ENCODE measurements around the gene DACT3. TPM values are rescaled to one million over a fixed set of nuclear protein-coding genes. Genes with fewer than 3 reads are reported as not detected.

Gene DACT3
- total and polyA plus RNA-seq, 2 of the 13 experiments (the other 11 are each of a cell fraction or from before 2014, with no cell fraction given): 0.04 TPM; not detected in 1

DNA sequence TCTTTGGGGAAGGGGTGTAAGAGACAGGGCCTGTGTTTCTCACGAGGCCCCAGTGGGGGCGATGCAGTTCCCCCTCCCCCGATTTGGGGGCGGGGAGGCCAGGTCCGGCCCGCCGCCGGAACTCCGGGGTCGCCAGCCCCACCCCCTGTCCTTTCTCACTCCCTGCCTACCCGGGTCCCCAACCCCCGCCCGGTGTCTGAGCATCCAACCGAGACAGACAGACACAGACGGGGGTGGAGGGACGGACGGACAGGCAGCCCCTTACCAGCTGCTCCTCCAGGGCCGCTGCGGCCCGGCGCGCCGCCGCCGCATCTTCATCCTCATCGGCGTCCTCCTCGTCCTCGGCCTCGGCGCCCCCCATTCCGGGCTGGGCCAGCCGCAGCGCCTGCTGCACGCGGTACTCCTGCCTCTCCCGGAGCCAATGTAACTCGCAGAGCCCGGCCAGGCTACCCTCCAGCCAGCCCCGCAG, 397 bp downstream of the DACT3 start (continued):
- TF ChIP-seq TSC22D2 (CRISPR knock-in tag; IDR thresholded peaks at IDR 0.05; ENCODE audit: borderline replicate concordance) (no peak), ZNF777 (CRISPR knock-in tag; IDR thresholded peaks at IDR 0.05) (peak; percentile 20; the same call in 1 of the 2 replicates), MAFK (conservative IDR thresholded peaks at IDR 0.05 in 1 of 2, IDR thresholded peaks at IDR 0.05 in 1 of 2; ENCODE audit: low read length in 2 of 2) (no peak), FOXC1 (CRISPR knock-in tag; IDR thresholded peaks at IDR 0.05; ENCODE audit: borderline replicate concordance) (no peak), CENPT (CRISPR knock-in tag; IDR thresholded peaks at IDR 0.05; ENCODE audit: low read depth) (no peak), ISL2 (CRISPR knock-in tag; IDR thresholded peaks at IDR 0.05) (no peak), ZNF879 (CRISPR knock-in tag; IDR thresholded peaks at IDR 0.05) (no peak), ZMAT3 (CRISPR knock-in tag; conservative IDR thresholded peaks at IDR 0.05) (0 out of 2 replicates have a peak, but pooled peaks have one; percentile 33), IRX3 (CRISPR knock-in tag; IDR thresholded peaks at IDR 0.05; ENCODE audit: borderline replicate concordance, low read depth) (no peak), FOXK2 (IDR thresholded peaks at IDR 0.05) (no peak), TAF1 (CRISPR knock-in tag; IDR thresholded peaks at IDR 0.05) (no peak), KLF13 (CRISPR knock-in tag; IDR thresholded peaks at IDR 0.05) (no peak), ZFX (CRISPR knock-in tag; IDR thresholded peaks at IDR 0.05; ENCODE audit: low read depth) (0 out of 2 replicates have a peak, but pooled peaks have one; percentile 10), ZBTB7B (CRISPR knock-in tag; IDR thresholded peaks at IDR 0.05) (no peak)
- TF ChIP-seq, protein P1, sequence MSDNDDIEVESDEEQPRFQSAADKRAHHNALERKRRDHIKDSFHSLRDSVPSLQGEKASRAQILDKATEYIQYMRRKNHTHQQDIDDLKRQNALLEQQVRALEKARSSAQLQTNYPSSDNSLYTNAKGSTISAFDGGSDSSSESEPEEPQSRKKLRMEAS (IDR thresholded peaks at IDR 0.05): 0 out of 2 replicates have a peak, but pooled peaks have one; percentile 21
- TF ChIP-seq, protein P2, sequence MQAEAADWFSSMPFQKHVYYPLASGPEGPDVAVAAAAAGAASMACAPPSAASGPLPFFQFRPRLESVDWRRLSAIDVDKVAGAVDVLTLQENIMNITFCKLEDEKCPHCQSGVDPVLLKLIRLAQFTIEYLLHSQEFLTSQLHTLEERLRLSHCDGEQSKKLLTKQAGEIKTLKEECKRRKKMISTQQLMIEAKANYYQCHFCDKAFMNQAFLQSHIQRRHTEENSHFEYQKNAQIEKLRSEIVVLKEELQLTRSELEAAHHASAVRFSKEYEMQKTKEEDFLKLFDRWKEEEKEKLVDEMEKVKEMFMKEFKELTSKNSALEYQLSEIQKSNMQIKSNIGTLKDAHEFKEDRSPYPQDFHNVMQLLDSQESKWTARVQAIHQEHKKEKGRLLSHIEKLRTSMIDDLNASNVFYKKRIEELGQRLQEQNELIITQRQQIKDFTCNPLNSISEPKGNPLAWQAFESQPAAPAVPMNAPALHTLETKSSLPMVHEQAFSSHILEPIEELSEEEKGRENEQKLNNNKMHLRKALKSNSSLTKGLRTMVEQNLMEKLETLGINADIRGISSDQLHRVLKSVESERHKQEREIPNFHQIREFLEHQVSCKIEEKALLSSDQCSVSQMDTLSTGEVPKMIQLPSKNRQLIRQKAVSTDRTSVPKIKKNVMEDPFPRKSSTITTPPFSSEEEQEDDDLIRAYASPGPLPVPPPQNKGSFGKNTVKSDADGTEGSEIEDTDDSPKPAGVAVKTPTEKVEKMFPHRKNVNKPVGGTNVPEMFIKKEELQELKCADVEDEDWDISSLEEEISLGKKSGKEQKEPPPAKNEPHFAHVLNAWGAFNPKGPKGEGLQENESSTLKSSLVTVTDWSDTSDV (CRISPR knock-in tag; IDR thresholded peaks at IDR 0.05): no peak
- TF ChIP-seq, protein P3, sequence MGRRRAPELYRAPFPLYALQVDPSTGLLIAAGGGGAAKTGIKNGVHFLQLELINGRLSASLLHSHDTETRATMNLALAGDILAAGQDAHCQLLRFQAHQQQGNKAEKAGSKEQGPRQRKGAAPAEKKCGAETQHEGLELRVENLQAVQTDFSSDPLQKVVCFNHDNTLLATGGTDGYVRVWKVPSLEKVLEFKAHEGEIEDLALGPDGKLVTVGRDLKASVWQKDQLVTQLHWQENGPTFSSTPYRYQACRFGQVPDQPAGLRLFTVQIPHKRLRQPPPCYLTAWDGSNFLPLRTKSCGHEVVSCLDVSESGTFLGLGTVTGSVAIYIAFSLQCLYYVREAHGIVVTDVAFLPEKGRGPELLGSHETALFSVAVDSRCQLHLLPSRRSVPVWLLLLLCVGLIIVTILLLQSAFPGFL (CRISPR knock-in tag; IDR thresholded peaks at IDR 0.05): no peak
- TF ChIP-seq, protein P4, sequence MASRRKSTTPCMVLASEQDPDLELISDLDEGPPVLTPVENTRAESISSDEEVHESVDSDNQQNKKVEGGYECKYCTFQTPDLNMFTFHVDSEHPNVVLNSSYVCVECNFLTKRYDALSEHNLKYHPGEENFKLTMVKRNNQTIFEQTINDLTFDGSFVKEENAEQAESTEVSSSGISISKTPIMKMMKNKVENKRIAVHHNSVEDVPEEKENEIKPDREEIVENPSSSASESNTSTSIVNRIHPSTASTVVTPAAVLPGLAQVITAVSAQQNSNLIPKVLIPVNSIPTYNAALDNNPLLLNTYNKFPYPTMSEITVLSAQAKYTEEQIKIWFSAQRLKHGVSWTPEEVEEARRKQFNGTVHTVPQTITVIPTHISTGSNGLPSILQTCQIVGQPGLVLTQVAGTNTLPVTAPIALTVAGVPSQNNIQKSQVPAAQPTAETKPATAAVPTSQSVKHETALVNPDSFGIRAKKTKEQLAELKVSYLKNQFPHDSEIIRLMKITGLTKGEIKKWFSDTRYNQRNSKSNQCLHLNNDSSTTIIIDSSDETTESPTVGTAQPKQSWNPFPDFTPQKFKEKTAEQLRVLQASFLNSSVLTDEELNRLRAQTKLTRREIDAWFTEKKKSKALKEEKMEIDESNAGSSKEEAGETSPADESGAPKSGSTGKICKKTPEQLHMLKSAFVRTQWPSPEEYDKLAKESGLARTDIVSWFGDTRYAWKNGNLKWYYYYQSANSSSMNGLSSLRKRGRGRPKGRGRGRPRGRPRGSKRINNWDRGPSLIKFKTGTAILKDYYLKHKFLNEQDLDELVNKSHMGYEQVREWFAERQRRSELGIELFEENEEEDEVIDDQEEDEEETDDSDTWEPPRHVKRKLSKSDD (CRISPR knock-in tag; IDR thresholded peaks at IDR 0.05; ENCODE audit: low read depth): no peak
- TF ChIP-seq, protein P5, sequence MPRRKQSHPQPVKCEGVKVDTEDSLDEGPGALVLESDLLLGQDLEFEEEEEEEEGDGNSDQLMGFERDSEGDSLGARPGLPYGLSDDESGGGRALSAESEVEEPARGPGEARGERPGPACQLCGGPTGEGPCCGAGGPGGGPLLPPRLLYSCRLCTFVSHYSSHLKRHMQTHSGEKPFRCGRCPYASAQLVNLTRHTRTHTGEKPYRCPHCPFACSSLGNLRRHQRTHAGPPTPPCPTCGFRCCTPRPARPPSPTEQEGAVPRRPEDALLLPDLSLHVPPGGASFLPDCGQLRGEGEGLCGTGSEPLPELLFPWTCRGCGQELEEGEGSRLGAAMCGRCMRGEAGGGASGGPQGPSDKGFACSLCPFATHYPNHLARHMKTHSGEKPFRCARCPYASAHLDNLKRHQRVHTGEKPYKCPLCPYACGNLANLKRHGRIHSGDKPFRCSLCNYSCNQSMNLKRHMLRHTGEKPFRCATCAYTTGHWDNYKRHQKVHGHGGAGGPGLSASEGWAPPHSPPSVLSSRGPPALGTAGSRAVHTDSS (CRISPR knock-in tag; conservative IDR thresholded peaks at IDR 0.05): no peak

Data from HepG2 (cell line).